Activated T-cell treated with anti-CD3 and anti-CD28 coated beads, Interleukin-2, amount 50 U/mL, for 72 hours (primary cell): Measurements from ENCODE around the gene MMP27. TPM values are rescaled to one million over a fixed set of nuclear protein-coding genes. Genes with fewer than 3 reads are reported as not detected.

Experiments
- ATAC-seq, 2 donors: fragments of 150-1000 bp; cut with Tn5 transposase; replicated peaks in 1 of 2; 2 replicates each; pipeline ENCODE4 v1.10.0; 2021; ENCODE audit warnings: moderate library complexity in 2 of 2, mild to moderate bottlenecking in 1 of 2
- DNase-seq, 2 donors: peaks; one replicate each; pipeline ENCODE4 v3.0.0; 2021 to 2022; ENCODE audit warnings: mixed read lengths in 1 of 2
- H3K27ac Mint-ChIP-seq: one replicate; pipeline ENCODE4 v1.8.0; 2022; ENCODE audit warnings: mild to moderate bottlenecking, moderate library complexity, mixed read lengths
- H3K27me3 Mint-ChIP-seq: one replicate; pipeline ENCODE4 v1.8.0; 2022; ENCODE audit warnings: low read depth, mixed read lengths
- H3K36me3 Mint-ChIP-seq, 2 donors: one replicate each; pipeline ENCODE4 v1.8.0; 2022; ENCODE audit warnings: mixed read lengths in 2 of 2, mild to moderate bottlenecking in 1 of 2; ENCODE audit not compliant: insufficient read depth in 2 of 2
- H3K4me1 Mint-ChIP-seq: one replicate; pipeline ENCODE4 v1.8.0; 2022; ENCODE audit warnings: low read depth, mixed read lengths
- H3K4me3 Mint-ChIP-seq, 2 donors: one replicate each; pipeline ENCODE4 v1.8.0; 2022; ENCODE audit warnings: mild to moderate bottlenecking in 2 of 2, mixed read lengths in 2 of 2, moderate library complexity in 2 of 2
- H3K9me3 Mint-ChIP-seq, 2 donors: one replicate each; pipeline ENCODE4 v1.8.0; 2022; ENCODE audit warnings: mixed read lengths in 2 of 2
- total RNA-seq, 2 donors: library from RNA; stranded (reverse); gene quantifications; one replicate each; pipeline ENCODE4 v1.2.3, GENCODE V29; 2022

MMP27 gene
- total RNA-seq, 2 donors from 2014 or later: not detected

DNA sequence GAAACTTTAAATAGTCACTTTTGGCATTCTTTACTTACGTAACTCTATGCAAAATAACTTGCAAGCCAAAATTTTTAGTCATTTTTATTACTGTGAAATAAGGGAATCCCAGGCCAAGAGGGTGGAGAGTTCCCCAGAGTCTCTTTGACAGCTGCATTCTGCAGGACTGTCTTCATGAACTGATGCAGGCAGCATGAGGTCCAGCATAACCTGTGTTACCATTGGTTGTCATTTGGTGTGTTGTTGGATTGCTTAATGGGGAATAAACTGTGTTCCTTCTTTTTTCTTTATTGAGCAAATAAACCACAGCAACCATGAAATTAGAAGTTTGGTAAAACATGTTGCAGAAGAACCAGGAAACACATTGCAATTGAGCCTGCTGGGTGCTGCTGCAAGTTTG, 24.6 kb downstream of the MMP27 start:
- Mint-ChIP-seq H3K4me1 (no peaks in the 10 kb centered on the region), H3K27ac (no peak overlapping the region), H3K4me3 (no peak overlapping the region), H3K36me3 (no peaks in the 10 kb centered on the region), H3K27me3 (peaks cover 18% of the 10 kb centered on the region), H3K9me3 (no peaks in the 10 kb centered on the region)
- DNase-seq: no peak
- ATAC-seq: no peak

DNA sequence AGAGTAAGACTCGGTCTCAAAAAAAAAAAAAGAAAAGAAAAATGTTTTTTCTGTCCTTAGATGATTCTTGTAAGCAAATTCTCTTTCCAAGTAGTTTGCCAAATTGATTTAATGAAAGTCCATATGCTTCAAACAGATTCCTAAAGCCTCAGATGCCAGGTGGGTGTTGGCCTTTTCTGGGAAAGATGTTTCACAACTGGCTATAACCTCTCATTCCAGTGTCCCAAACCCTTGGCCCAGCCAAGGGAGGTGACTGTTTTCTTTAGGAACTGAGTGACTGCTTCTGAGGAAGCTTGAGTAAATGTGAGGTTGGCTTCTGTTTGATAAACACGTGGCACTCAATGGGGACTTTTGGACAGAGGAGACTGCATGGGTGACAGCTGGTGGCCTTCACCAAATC, 27.5 kb downstream of the MMP27 start:
- H3K36me3 Mint-ChIP-seq: no peaks in the 10 kb centered on the region
- no peak overlapping the region for H3K27ac Mint-ChIP-seq
- H3K4me1 Mint-ChIP-seq: no peaks in the 10 kb centered on the region
- peaks cover 11% of the 10 kb centered on the region for H3K27me3 Mint-ChIP-seq
- DNase-seq: no peak
- no peak overlapping the region for H3K4me3 Mint-ChIP-seq
- no peaks in the 10 kb centered on the region for H3K9me3 Mint-ChIP-seq
- no peak for ATAC-seq

DNA sequence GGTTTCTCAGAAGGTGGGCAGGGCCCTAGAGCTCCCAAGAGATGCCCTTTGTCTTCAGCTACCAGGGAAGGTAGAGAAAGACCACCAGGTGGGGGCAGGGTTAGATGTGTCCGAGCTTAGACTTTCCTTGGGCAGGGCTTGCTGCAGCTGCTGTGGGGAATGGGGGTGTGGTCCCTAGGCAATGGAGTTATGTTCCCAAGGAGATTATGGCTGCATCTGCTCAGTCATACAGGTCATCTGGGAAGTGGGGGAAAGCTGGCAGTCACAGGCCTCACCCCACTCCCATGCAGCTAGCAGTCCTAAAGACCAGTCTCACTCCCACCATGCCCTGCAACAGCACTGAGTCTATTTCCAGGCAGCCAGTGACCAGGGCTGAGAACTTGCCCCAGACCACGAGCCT, 29.5 kb downstream of the MMP27 start:
- ATAC-seq (no peak), DNase-seq (no peak)
- Mint-ChIP-seq H3K4me3 (no peak overlapping the region), H3K4me1 (no peaks in the 10 kb centered on the region), H3K27ac (no peak overlapping the region), H3K9me3 (no peaks in the 10 kb centered on the region), H3K27me3 (peaks cover 7% of the 10 kb centered on the region), H3K36me3 (no peaks in the 10 kb centered on the region)

DNA sequence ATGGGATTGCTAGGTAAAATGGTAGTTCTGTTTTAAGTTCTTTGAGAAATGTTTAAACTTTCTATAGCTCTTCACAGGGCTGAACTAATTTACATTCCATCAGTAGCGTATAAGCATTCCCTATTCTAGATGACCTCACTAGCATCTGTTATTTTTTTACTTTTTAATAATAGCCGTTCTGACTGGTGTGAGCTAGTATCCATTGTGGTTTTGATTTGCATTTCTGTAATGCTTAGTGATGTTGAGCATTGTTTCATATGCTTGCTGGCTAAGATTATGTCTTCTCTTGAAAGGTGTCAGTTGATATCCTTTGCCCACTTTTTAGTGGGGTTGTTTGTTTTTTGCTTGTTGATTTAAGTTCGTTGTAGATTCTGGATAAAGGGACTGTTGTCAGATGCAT, 35.9 kb downstream of the MMP27 start:
- Mint-ChIP-seq H3K4me1 (peaks cover 5% of the 10 kb centered on the region), H3K36me3 (no peaks in the 10 kb centered on the region), H3K9me3 (no peaks in the 10 kb centered on the region)

DNA sequence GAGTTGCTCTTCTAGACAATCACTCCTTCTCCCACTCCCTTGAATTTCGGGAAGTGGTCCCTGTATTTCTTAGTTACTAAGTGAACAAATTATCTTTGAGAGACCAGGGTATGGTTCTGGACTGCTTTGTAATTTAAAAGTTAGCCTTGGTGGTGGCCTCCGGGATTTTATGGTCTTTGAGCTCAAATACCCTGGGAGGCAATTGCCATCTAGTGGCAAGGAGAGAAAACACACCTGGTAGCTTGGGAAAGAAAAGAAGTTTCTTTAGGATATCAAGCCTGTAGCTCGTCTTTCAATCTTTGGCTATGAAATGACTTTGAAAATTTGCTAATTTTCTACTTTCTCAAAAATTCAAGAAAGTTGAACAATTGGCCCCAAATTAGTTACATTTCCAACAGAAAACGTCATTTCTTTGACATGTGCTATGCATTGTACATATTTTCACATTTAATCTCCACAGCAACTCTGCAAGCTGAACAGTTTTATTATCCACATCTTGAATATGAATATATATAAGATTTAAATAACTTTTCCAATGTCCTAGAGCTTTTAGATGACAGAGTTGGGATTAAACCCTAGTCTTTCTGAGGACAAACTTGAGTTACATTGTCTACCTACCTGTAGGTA, 39.1 kb downstream of the MMP27 start:
- DNase-seq (peak; percentile 20 to 33), ATAC-seq (peak; percentile 32 to 49)
- H3K9me3 Mint-ChIP-seq: no peaks in the 10 kb centered on the region
- H3K27me3 Mint-ChIP-seq: no peaks in the 10 kb centered on the region
- H3K4me1 Mint-ChIP-seq: peaks cover 5% of the 10 kb centered on the region
- no peak overlapping the region for H3K27ac Mint-ChIP-seq
- no peak overlapping the region for H3K4me3 Mint-ChIP-seq
- no peaks in the 10 kb centered on the region for H3K36me3 Mint-ChIP-seq

More for the DNA sequence above, 35.9 kb downstream of the MMP27 start:
- H3K4me3 Mint-ChIP-seq: no peak overlapping the region
- DNase-seq (no peak), ATAC-seq (no peak)
- H3K27ac Mint-ChIP-seq: no peak overlapping the region
- no peaks in the 10 kb centered on the region for H3K27me3 Mint-ChIP-seq

DNA sequence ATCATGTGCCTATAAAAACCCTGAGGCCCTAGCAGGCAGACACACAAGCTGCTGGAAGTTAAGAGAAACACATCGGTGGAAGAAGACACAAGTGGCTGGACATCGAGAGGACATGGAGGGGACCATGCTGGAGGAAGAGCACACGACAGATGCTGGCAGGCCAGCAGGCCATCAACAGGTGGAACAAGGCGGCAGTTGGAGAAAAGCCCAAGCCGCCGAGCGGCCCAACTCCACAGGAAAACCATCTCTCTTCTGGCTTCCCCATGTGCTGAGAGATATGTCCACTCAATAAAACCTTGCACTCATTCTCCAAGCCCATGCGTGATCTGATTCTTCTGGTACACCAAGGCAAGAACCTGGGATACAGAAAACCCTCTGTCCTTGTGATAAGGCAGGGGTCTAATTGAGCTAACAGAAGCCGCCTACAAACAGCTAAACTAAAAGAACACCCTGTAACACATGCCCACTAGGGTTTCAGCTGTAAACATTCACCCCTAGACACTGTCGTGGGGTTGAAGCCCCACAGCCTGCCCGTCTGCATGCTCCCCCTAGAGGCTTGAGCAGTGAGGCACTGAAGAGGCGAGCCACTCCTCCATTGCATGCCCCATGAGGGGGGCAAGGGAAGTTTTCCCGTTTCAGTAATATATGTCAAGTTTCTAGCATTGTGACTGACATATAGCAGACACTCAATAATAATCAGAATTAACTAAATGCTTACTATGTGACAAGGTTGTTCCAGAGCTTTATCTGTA, 41.4 kb downstream of the MMP27 start:
- Mint-ChIP-seq H3K4me1 (peaks cover 5% of the 10 kb centered on the region), H3K4me3 (no peak overlapping the region), H3K9me3 (no peaks in the 10 kb centered on the region), H3K27ac (no peak overlapping the region), H3K36me3 (no peaks in the 10 kb centered on the region), H3K27me3 (peaks cover 3% of the 10 kb centered on the region)
- ATAC-seq (peak; percentile 39 to 50), DNase-seq (peak; percentile 18 to 24)

DNA sequence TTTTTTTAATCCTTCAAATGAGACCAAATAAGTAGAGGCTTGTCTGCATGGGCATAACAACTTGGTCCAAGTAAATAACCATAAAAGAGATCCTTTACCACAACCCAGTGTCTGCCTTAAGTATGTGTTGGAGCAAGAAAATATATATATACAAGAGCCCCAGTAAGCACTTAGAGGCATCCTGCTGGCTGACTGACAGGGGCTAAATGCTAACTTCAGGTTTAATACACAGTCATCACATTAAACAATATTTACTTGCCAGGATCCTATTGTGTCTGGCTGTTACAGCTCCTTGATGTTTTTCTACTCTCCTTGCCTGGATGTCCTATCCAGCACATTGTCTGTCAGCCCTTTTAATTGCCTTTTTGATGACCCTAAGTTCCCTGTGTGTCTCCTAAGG, 43.0 kb downstream of the MMP27 start:
- ATAC-seq (no peak), DNase-seq (no peak)
- H3K36me3 Mint-ChIP-seq: no peaks in the 10 kb centered on the region
- no peak overlapping the region for H3K4me3 Mint-ChIP-seq
- no peaks in the 10 kb centered on the region for H3K9me3 Mint-ChIP-seq
- peaks cover 10% of the 10 kb centered on the region for H3K27me3 Mint-ChIP-seq
- no peak overlapping the region for H3K27ac Mint-ChIP-seq
- H3K4me1 Mint-ChIP-seq: peaks cover 5% of the 10 kb centered on the region

DNA sequence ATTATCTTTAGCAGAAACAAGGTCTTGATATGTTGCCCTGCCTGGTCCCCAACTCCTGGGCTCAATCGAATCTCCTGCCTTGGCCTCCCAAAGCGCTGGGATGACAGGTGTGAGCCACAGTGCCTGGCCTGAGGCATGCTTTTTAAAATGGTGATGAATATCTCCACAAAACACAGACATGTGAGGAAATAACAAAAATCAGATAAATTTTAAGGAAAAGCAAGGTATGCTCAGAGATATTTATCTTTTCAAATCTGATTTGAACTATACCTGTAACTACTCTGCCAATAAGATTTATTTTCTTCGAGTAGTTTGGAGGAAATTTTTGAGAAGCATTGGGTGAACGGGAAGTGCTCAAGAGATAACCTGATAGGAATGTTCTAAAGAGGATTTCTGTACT, 44.5 kb downstream of the MMP27 start:
- H3K27me3 Mint-ChIP-seq: peaks cover 16% of the 10 kb centered on the region
- peaks cover 3% of the 10 kb centered on the region for H3K4me1 Mint-ChIP-seq
- ATAC-seq: no peak
- H3K27ac Mint-ChIP-seq: no peak overlapping the region
- H3K4me3 Mint-ChIP-seq: no peak overlapping the region
- H3K9me3 Mint-ChIP-seq: no peaks in the 10 kb centered on the region
- H3K36me3 Mint-ChIP-seq: no peaks in the 10 kb centered on the region
- no peak for DNase-seq

DNA sequence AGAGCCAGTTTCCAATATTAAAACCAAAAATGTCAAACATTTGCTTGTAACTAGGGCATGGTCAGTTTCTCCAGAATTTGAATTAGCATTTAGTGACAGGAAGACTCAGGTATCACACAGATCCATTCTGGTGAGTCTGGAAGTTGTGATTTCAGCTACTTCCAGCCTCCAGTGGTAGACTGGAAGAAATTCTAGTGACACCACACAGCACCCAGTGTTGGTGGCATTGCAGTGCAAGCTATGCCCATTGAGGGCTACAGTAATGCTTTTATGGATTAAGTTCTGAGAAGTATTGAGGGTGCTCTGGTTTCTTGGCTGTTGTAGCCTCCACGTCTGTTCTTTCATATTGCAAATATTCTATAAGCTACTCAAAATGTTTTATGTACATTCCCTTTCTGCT, 49.0 kb downstream of the MMP27 start:
- Mint-ChIP-seq H3K36me3 (peaks cover 0 to 1% of the 10 kb centered on the region in 2 donors), H3K9me3 (peaks cover 0 to 6% of the 10 kb centered on the region in 2 donors), H3K27me3 (peaks cover 26% of the 10 kb centered on the region), H3K4me1 (no peaks in the 10 kb centered on the region), H3K4me3 (no peak overlapping the region), H3K27ac (no peak overlapping the region)
- DNase-seq (no peak), ATAC-seq (no peak)

DNA sequence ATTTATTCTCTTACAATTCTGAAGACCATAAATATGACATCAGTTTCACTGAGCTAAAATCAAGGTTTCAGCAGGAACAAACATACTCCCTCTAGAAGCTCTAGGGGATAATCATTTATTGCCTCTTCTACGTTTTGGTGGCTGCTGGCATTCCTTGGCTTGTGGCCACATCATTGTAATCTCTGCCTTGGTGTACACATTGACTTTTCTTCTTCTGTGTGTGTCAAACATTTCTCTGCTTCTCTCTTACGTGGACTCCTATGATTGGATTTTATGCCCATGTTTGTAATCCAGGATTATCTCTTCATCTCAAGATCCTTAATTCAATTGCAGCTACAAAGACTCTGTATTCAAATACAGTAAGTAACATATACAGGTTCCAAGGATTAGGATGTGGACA, 50.0 kb downstream of the MMP27 start:
- H3K36me3 Mint-ChIP-seq: peaks cover 0 to 1% of the 10 kb centered on the region in 2 donors
- H3K4me3 Mint-ChIP-seq: no peak overlapping the region
- H3K4me1 Mint-ChIP-seq: no peaks in the 10 kb centered on the region
- H3K27me3 Mint-ChIP-seq: peaks cover 27% of the 10 kb centered on the region
- DNase-seq (no peak), ATAC-seq (no peak)
- no peak overlapping the region for H3K27ac Mint-ChIP-seq
- H3K9me3 Mint-ChIP-seq: peaks cover 0 to 6% of the 10 kb centered on the region in 2 donors

DNA sequence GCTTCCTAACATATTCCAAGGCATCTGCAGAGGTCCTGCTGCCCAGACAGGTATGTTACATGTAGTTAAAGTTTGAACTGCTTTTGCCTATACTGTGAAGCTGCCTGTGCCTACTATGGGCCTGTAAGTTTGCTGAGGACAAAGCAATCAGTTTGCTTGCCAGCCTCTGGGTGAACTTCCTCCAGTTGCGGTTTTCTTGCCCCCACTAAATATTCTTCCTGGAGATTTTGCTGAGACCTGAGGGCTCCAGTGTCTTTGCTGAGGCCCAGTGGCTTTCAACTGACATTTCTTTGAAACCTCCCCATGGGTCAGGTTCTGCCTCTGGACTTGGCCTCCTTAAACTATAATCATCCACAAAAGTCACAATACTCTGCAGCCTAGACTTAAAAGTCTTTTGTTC, 50.8 kb downstream of the MMP27 start:
- H3K9me3 Mint-ChIP-seq: peaks cover 0 to 6% of the 10 kb centered on the region in 2 donors
- no peaks in the 10 kb centered on the region for H3K4me1 Mint-ChIP-seq
- DNase-seq (no peak), ATAC-seq (no peak)
- H3K27ac Mint-ChIP-seq: no peak overlapping the region
- H3K27me3 Mint-ChIP-seq: peaks cover 27% of the 10 kb centered on the region
- H3K36me3 Mint-ChIP-seq: peaks cover 0 to 1% of the 10 kb centered on the region in 2 donors
- H3K4me3 Mint-ChIP-seq: no peak overlapping the region

DNA sequence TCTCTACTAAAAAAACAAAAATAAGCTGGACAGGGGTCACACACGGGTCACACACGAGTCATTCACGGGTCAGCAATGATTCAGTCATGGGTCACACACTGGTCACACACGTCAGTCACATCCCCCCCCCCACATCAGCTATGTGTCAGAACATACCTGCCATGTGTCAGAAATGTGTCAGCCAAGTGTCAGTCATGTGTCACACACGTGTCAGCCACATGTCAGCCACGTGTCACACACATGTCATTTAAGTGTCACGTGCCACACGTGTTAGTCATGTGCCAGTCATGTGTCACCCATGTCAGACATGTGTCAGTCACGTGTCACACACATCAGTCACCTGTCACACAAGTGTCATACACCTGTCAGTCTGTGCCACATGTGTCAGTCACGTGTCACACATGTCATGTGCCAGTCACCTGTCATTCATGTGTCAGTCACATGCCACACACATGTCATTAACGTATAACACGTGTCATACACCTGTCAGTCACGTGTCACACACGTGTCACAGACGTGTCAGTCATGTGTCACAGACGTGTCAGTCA, 51.8 kb downstream of the MMP27 start:
- Mint-ChIP-seq H3K9me3 (peaks cover 0 to 6% of the 10 kb centered on the region in 2 donors), H3K4me1 (no peaks in the 10 kb centered on the region), H3K27me3 (peaks cover 20% of the 10 kb centered on the region), H3K4me3 (no peak overlapping the region), H3K27ac (no peak overlapping the region), H3K36me3 (peaks cover 0 to 1% of the 10 kb centered on the region in 2 donors)
- DNase-seq (no peak), ATAC-seq (peak; percentile 13 to 31)

DNA sequence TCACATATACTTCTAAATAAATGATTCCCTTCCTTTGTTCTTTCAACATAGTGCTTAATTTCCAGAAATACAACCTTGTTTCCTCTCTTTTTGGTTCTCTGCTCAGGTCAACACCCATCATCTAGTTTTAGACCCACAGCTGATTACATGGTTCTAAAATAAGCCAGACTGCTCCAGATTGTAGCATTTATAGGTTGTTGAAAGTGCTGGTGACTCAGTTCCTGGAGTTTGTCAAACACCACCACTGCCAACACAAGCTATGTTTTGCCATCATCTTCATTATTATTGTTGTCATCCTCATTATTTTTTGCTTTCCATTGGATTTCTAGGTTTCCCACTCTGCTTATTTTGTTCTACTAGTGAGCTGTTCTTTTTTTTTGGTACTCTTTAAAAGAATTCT, 58.1 kb downstream of the MMP27 start:
- H3K4me3 Mint-ChIP-seq: no peak overlapping the region
- H3K27me3 Mint-ChIP-seq: peaks cover 10% of the 10 kb centered on the region
- no peaks in the 10 kb centered on the region for H3K36me3 Mint-ChIP-seq
- H3K27ac Mint-ChIP-seq: no peak overlapping the region
- no peaks in the 10 kb centered on the region for H3K9me3 Mint-ChIP-seq
- no peak for DNase-seq
- no peak for ATAC-seq
- no peaks in the 10 kb centered on the region for H3K4me1 Mint-ChIP-seq
